CD4-positive, alpha-beta memory T cell (primary cell): ENCODE results near the gene MORN1. TPM values are rescaled to one million over a fixed set of nuclear protein-coding genes. Genes with fewer than 3 reads are reported as not detected.
A peak's percentile ranks its signal among the peaks of the same experiment; 100 is the strongest.

ENCODE experiments used
- CTCF ChIA-PET: fragments of 350-600 bp; sonication (Branson Sonifier 250); formaldehyde crosslinking; loops from one replicate; lab custom pipeline; 2021; ENCODE audit warnings: inconsistent platforms; ENCODE audit not compliant: partially characterized antibody; lab: Charles Lee
- POLR2A ChIA-PET: fragments of 350-600 bp; sonication (Branson Sonifier 250); formaldehyde crosslinking; loops from one replicate; lab custom pipeline; 2021; ENCODE audit not compliant: partially characterized antibody; lab: Charles Lee
- DNase-seq, 5 donors: peaks; one replicate each; pipeline versions ENCODE4 v3.0.0 to v3.0.0-alpha.2; 2020 to 2022; ENCODE audit warnings: mixed read lengths in 1 of 5
- H3K27ac ChIP-seq: one replicate; pipeline ENCODE4 v1.7.0; 2013; ENCODE audit warnings: low read depth, low read length
- H3K27me3 ChIP-seq: 2 replicates; pipeline ENCODE4 v1.7.0; 2013; ENCODE audit warnings: mild to moderate bottlenecking, low read length, moderate library complexity; ENCODE audit not compliant: insufficient read depth
- H3K36me3 ChIP-seq: 2 replicates; pipeline ENCODE4 v1.7.0; 2013; ENCODE audit warnings: mild to moderate bottlenecking, low read length, moderate library complexity; ENCODE audit not compliant: insufficient read depth
- H3K4me1 ChIP-seq: 2 replicates; pipeline ENCODE4 v1.7.0; 2013; ENCODE audit warnings: mild to moderate bottlenecking, low read length, moderate library complexity; ENCODE audit not compliant: insufficient read depth
- H3K4me3 ChIP-seq, 2 donors: one replicate each; pipeline ENCODE4 v1.7.0; 2013; ENCODE audit warnings: low read length in 2 of 2, mild to moderate bottlenecking in 1 of 2
- H3K9me3 ChIP-seq, 2 donors: one replicate each; pipeline ENCODE4 v1.7.0; 2013; ENCODE audit warnings: low read length in 2 of 2, control low read depth in 1 of 2; ENCODE audit not compliant: control insufficient read depth in 1 of 2
- H3K27ac Mint-ChIP-seq, 7 donors: one replicate each; pipeline ENCODE4 v1.8.0; 2020 to 2021; ENCODE audit warnings: mixed read lengths in 7 of 7, mild to moderate bottlenecking in 6 of 7, inconsistent platforms in 3 of 7, moderate library complexity in 3 of 7
- H3K27me3 Mint-ChIP-seq, 2 donors: one replicate each; pipeline ENCODE4 v1.8.0; 2020 to 2021; ENCODE audit warnings: mixed read lengths in 2 of 2
- H3K36me3 Mint-ChIP-seq, 2 donors: one replicate each; pipeline ENCODE4 v1.8.0; 2020 to 2021; ENCODE audit warnings: mixed read lengths in 2 of 2, inconsistent platforms in 1 of 2, mild to moderate bottlenecking in 1 of 2
- H3K4me1 Mint-ChIP-seq, 4 donors: one replicate each; pipeline ENCODE4 v1.8.0; 2020 to 2021; ENCODE audit warnings: mixed read lengths in 4 of 4, mild to moderate bottlenecking in 1 of 4
- H3K4me3 Mint-ChIP-seq, 8 donors: one replicate each; pipeline ENCODE4 v1.8.0; 2020 to 2021; ENCODE audit warnings: mixed read lengths in 8 of 8, mild to moderate bottlenecking in 7 of 8, moderate library complexity in 6 of 8, inconsistent platforms in 3 of 8
- H3K9me3 Mint-ChIP-seq, 8 donors: one replicate each; pipeline ENCODE4 v1.8.0; 2020 to 2021; ENCODE audit warnings: mixed read lengths in 8 of 8, mild to moderate bottlenecking in 5 of 8, inconsistent platforms in 3 of 8, moderate library complexity in 1 of 8
- intact Hi-C: fragments of 100-400 bp; cut with micrococcal nuclease; formaldehyde crosslinking; loops from one replicate; pipeline ENCODE4 v1.15.1; 2023
- polyA plus RNA-seq, 2 donors: library from polyadenylated mRNA; unstranded; fragments of 300-500 nt; fragmentation: Illumina TruSeq; gene quantifications; one replicate each; pipeline ENCODE4 v1.2.3, GENCODE V29; 2021
- total RNA-seq, 2 experiments: library from RNA; stranded (reverse); gene quantifications; one replicate each; pipeline ENCODE4 v1.2.3, GENCODE V29; 2021

MORN1 gene
- total and polyA plus RNA-seq, 4 experiments from 2014 or later: 1.9 to 15.3 (median 7.4) TPM

- Mint-ChIP-seq H3K27me3 (no peaks in the 10 kb centered on the region), H3K36me3 (peaks cover 0 to 1% of the 10 kb centered on the region in 2 donors), H3K4me1 (peaks cover 0 to 11% (median under 1%) of the 10 kb centered on the region in 4 donors), H3K4me3 (no peak overlapping the region), H3K9me3 (peaks cover 0 to 14% (median 0%) of the 10 kb centered on the region in 8 donors), H3K27ac (no peak overlapping the region)
- no peak for DNase-seq
- H3K27ac ChIP-seq: no peak overlapping the region
- H3K9me3 ChIP-seq: no peaks in the 10 kb centered on the region
- H3K27me3 ChIP-seq: no peaks in the 10 kb centered on the region
- H3K4me1 ChIP-seq: peaks cover 6% of the 10 kb centered on the region
- POLR2A ChIA-PET: no interaction called here
- no peak overlapping the region for H3K4me3 ChIP-seq
- intact Hi-C loops: no loop called here
- CTCF ChIA-PET: no interaction called here
- H3K36me3 ChIP-seq: no peaks in the 10 kb centered on the region
Measured at GRCh38 chr1:2422523-2422922, 31.2 kb upstream of the MORN1 start.

GRCh38 chr1:2419416-2419815 is 28.1 kb upstream of the MORN1 start:
- Mint-ChIP-seq H3K27ac (no peak overlapping the region), H3K27me3 (no peaks in the 10 kb centered on the region), H3K9me3 (peaks cover 0 to 14% (median 0%) of the 10 kb centered on the region in 8 donors), H3K36me3 (peaks cover 0 to 4% of the 10 kb centered on the region in 2 donors), H3K4me1 (peaks cover 12 to 38% (median 22%) of the 10 kb centered on the region in 4 donors), H3K4me3 (no peak overlapping the region)
- Histone ChIP-seq H3K4me3 (no peak overlapping the region), H3K36me3 (no peaks in the 10 kb centered on the region), H3K9me3 (no peaks in the 10 kb centered on the region), H3K4me1 (peaks cover 37% of the 10 kb centered on the region), H3K27me3 (no peaks in the 10 kb centered on the region), H3K27ac (no peak overlapping the region)
- DNase-seq: peak in 1 of 5 donors; percentile 36
- CTCF ChIA-PET: interaction anchor here (1.3 kb wide), 1 partner anchor 129 kb away, joined by 3 read pairs; no protein-coding TSS in a partner anchor
- POLR2A ChIA-PET: interaction anchor here (1.0 to 1.4 kb wide), 3 partner anchors 26 to 137 kb away, joined by 3 to 4 read pairs (median 4); partner anchors contain the start of gene TNFRSF14
- intact Hi-C loops: no loop called here

DNA sequence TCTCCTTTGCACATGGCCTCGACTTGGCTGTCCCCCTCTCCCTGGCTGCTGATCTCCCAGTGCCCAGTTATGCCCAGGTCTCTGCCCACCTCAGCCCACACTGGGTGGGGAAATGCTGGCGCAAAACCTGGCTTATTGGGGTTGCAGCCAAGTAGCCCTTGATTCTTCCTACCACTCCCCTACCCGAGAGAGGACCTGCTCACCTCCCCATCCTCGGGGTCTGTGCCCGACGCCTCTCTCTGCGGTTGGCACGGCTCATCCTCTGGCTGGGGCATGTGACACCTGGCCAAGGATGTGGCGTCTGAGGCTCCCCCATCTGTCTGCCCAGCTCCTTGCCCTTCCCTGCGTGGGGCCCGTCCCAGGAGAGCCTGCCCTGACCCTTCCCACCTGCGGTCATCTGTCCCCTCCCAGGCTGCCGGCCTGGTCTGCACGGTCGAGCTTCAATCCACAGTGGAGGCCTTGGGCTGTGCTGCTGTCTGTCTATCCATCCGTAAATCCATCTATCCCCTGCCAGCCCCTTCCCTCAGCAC is 27.5 kb upstream of the MORN1 start:
- H3K27me3 ChIP-seq: no peaks in the 10 kb centered on the region
- no peak for DNase-seq
- no peaks in the 10 kb centered on the region for H3K9me3 ChIP-seq
- H3K4me1 Mint-ChIP-seq: peaks cover 17 to 43% (median 28%) of the 10 kb centered on the region in 4 donors
- H3K4me3 ChIP-seq: no peak overlapping the region
- CTCF ChIA-PET: interaction anchor here (1.3 kb wide), 1 partner anchor 130 kb away, joined by 3 read pairs; no protein-coding TSS in a partner anchor
- peak overlapping the region in 2 of 7 donors; percentile 25 to 69 for H3K27ac Mint-ChIP-seq
- H3K27ac ChIP-seq: no peak overlapping the region
- H3K36me3 ChIP-seq: no peaks in the 10 kb centered on the region
- peak overlapping the region in 1 of 8 donors; percentile 25 for H3K4me3 Mint-ChIP-seq
- peaks cover 42% of the 10 kb centered on the region for H3K4me1 ChIP-seq
- intact Hi-C loops: no loop called here
- peaks cover 0 to 11% (median 0%) of the 10 kb centered on the region in 8 donors for H3K9me3 Mint-ChIP-seq
- H3K36me3 Mint-ChIP-seq: peaks cover 0 to 7% of the 10 kb centered on the region in 2 donors
- no peaks in the 10 kb centered on the region for H3K27me3 Mint-ChIP-seq
- POLR2A ChIA-PET: interaction anchor here (1.4 to 5.0 kb wide), 2 partner anchors 128 to 137 kb away, joined by 4 to 112 read pairs; partner anchors contain the start of gene TNFRSF14

- Histone ChIP-seq H3K4me1 (peaks cover 50% of the 10 kb centered on the region), H3K27ac (no peak overlapping the region), H3K27me3 (no peaks in the 10 kb centered on the region), H3K9me3 (no peaks in the 10 kb centered on the region), H3K4me3 (no peak overlapping the region), H3K36me3 (no peaks in the 10 kb centered on the region)
- intact Hi-C loops: no loop called here
- ChIA-PET POLR2A (interaction anchor here (1.8 to 5.0 kb wide), 4 partner anchors 107 to 168 kb away, joined by 6 to 112 read pairs (median 46); partner anchors contain the start of genes PANK4 and PRXL2B), CTCF (interaction anchor here (3.3 to 4.2 kb wide), 2 partner anchors 106 to 129 kb away, joined by 25 to 85 read pairs; no protein-coding TSS in a partner anchor)
- DNase-seq: no peak
- Mint-ChIP-seq H3K27me3 (no peaks in the 10 kb centered on the region), H3K27ac (no peak overlapping the region), H3K9me3 (peaks cover 0 to 4% (median 0%) of the 10 kb centered on the region in 8 donors), H3K4me1 (peaks cover 17 to 48% (median 29%) of the 10 kb centered on the region in 4 donors), H3K4me3 (no peak overlapping the region), H3K36me3 (peaks cover 0 to 7% of the 10 kb centered on the region in 2 donors)
Measured at GRCh38 chr1:2417833-2418225, 26.5 kb upstream of the MORN1 start.

DNA sequence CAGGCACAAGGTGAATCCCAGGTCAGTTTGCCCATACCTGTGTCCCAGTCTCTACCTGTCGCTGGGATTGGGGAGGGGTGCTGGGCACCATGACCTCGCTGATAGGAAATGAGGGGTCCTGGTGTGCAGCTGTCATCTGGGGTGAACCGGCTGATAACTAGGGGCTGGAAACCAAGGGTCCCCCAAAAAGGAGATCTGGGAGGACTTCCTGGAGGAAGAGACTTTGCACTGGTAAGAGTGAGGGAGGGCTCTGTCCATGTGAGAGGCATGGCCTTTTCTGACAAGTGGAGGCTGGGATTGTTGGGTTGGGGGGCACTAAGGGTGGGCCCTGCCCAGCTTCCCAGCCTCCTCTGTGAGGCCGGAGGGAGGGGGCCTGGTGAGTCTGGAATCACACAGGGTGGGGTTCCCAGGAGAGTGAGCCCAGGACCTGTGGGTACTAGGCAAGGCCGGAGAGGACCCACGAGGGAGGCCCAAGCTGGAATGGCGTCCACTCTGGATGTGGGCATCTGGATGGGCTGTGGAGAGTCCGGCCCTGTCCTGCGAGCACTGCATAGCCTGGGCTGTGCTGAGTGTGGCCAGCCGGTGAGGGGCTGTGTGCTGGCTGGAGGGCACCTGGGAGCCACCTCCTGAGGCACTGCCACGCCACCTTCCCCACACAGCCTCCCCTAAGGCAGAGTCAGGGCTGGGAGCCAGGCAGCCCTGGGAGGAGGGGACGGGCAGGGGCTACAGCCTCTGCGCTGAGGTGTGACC is 25.9 kb upstream of the MORN1 start:
- Mint-ChIP-seq H3K36me3 (peaks cover 0 to 7% of the 10 kb centered on the region in 2 donors), H3K4me3 (peak overlapping the region; percentile 78 to 93 (median 86)), H3K27me3 (no peaks in the 10 kb centered on the region), H3K4me1 (peaks cover 17 to 48% (median 29%) of the 10 kb centered on the region in 4 donors), H3K9me3 (peaks cover 0 to under 1% (median 0%) of the 10 kb centered on the region in 8 donors), H3K27ac (peak overlapping the region; percentile 76 to 99 (median 92))
- H3K36me3 ChIP-seq: no peaks in the 10 kb centered on the region
- intact Hi-C loops: no loop called here
- POLR2A ChIA-PET: interaction anchor here (1.8 to 5.5 kb wide), 5 partner anchors 108 to 169 kb away, joined by 6 to 112 read pairs (median 36); partner anchors contain the start of genes PANK4, PRXL2B and TNFRSF14
- DNase-seq: peak in 1 of 5 donors; percentile 34
- peaks cover 50% of the 10 kb centered on the region for H3K4me1 ChIP-seq
- H3K27me3 ChIP-seq: no peaks in the 10 kb centered on the region
- peak overlapping the region; percentile 84 for H3K27ac ChIP-seq
- peak overlapping the region in 1 of 2 donors; percentile 80 for H3K4me3 ChIP-seq
- H3K9me3 ChIP-seq: no peaks in the 10 kb centered on the region
- CTCF ChIA-PET: interaction anchor here (2.0 to 4.2 kb wide), 3 partner anchors 107 to 168 kb away, joined by 9 to 85 read pairs (median 25); no protein-coding TSS in a partner anchor

DNA sequence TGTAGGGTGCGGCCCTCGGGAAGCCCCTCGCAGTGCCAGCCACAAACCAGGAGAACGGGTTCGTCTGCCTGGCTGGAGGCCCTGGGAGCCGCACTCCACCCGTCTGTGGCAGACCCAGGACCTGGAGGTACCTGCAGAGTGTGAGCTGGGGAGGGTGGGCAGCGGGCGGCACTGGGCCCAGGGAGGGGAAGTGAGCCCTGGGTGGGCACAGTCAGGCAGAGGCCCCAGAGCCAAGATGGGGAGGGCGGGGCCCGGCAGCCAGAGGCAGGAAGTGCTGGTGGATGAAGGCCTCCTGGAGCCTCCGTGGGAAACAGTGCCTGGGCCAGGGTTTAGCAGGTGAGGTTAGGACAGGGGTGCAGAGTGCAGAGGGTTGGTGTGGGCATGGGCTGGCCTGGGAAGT is 25.0 kb upstream of the MORN1 start:
- POLR2A ChIA-PET: interaction anchor here (1.0 to 5.5 kb wide), 22 partner anchors 8 to 370 kb away, joined by 3 to 112 read pairs (median 5); partner anchors contain the start of genes FAAP20, HES5, MORN1 and PANK4
- no peaks in the 10 kb centered on the region for H3K9me3 Mint-ChIP-seq
- H3K4me3 ChIP-seq: peak overlapping the region; percentile 65 to 80
- H3K27me3 ChIP-seq: no peaks in the 10 kb centered on the region
- no peaks in the 10 kb centered on the region for H3K9me3 ChIP-seq
- peaks cover 57% of the 10 kb centered on the region for H3K4me1 ChIP-seq
- DNase-seq: peak in 4 of 5 donors; percentile 8 to 55 (median 22)
- no peaks in the 10 kb centered on the region for H3K36me3 ChIP-seq
- no peaks in the 10 kb centered on the region for H3K27me3 Mint-ChIP-seq
- peak overlapping the region; percentile 84 for H3K27ac ChIP-seq
- peak overlapping the region; percentile 76 to 99 (median 92) for H3K27ac Mint-ChIP-seq
- CTCF ChIA-PET: interaction anchor here (0.7 to 4.2 kb wide), 10 partner anchors 10 to 371 kb away, joined by 3 to 85 read pairs (median 9); partner anchors contain the start of genes PANK4 and TNFRSF14
- intact Hi-C loops: no loop called here
- peak overlapping the region; percentile 78 to 93 (median 86) for H3K4me3 Mint-ChIP-seq
- H3K36me3 Mint-ChIP-seq: peaks cover 0 to 9% of the 10 kb centered on the region in 2 donors
- H3K4me1 Mint-ChIP-seq: peaks cover 17 to 52% (median 32%) of the 10 kb centered on the region in 4 donors
